OCI-LY7 (cell line): ENCODE results near the gene CRTC1.

Experiments used
- CTCF ChIP-seq: fragments of 200-600 bp; sonication (generic); conservative IDR thresholded peaks from 2 replicates; pipeline ENCODE4 v1.5.1; 2014; ENCODE audit warnings: mild to moderate bottlenecking, antibody characterized with exemption, low read length, moderate library complexity, mixed read lengths
- EZH2phosphoT487 ChIP-seq: fragments of 200-600 bp; sonication (generic); IDR thresholded peaks from 2 replicates; pipeline ENCODE4 v1.6.1; 2018; ENCODE audit warnings: low read depth, borderline replicate concordance, mild to moderate bottlenecking, mixed run types, antibody characterized with exemption, low read length, moderate library complexity, mixed read lengths

GRCh38 chr19:18650468-18651041, 32.9 kb upstream of the CRTC1 start:
- TF ChIP-seq EZH2phosphoT487 = no peak
- TF ChIP-seq CTCF = no peak
